Peyer's patch (tissue), 4 donors: Measurements from ENCODE around the gene SRC. TPM values are rescaled to one million over a fixed set of nuclear protein-coding genes. Genes with fewer than 3 reads are reported as not detected.

ENCODE experiments used
- DNase-seq, 3 donors: peaks; one replicate each; pipeline ENCODE4 v3.0.0-alpha.2; 2017 to 2019
- H3K27ac ChIP-seq, 4 donors: fragments of 200-600 bp; sonication (generic); one replicate each; pipeline ENCODE4 v1.5.1; 2016 to 2019
- H3K27me3 ChIP-seq, 2 donors: fragments of 200-600 bp; sonication (generic); one replicate each; pipeline ENCODE4 v1.5.1; 2019
- H3K36me3 ChIP-seq, 3 donors: fragments of 200-600 bp; sonication (generic); one replicate each; pipeline ENCODE4 v1.5.1; 2016 to 2019
- H3K4me1 ChIP-seq, 4 donors: fragments of 200-600 bp; sonication (generic); one replicate each; pipeline ENCODE4 v1.5.1; 2016 to 2019
- H3K4me3 ChIP-seq, 4 donors: fragments of 200-600 bp; sonication (generic); 1 replicate in 3 of 4; 2 replicates in 1 of 4; pipeline ENCODE4 v1.5.1; 2016 to 2019; ENCODE audit warnings: mild to moderate bottlenecking in 1 of 4
- H3K9me3 ChIP-seq, 4 donors: fragments of 200-600 bp; sonication (generic); one replicate each; pipeline ENCODE4 v1.5.1; 2016 to 2019; ENCODE audit warnings: mild to moderate bottlenecking in 1 of 4
- CTCF ChIP-seq, 6 experiments: fragments of 450-650 bp in 4 of 6; fragments of 200-600 bp in 2 of 6; sonication (generic) in 1 of 6; IDR thresholded peaks; one replicate each; pipeline ENCODE4 v1.5.1; 2017 to 2019; ENCODE audit warnings: antibody characterized with exemption in 6 of 6, mild to moderate bottlenecking in 3 of 6, moderate library complexity in 1 of 6
- POLR2A ChIP-seq, 2 donors: fragments of 450-650 bp; IDR thresholded peaks; one replicate each; pipeline ENCODE4 v1.5.1; 2017; ENCODE audit warnings: antibody characterized with exemption in 2 of 2, mild to moderate bottlenecking in 2 of 2, moderate library complexity in 2 of 2
- total RNA-seq, 4 donors: library from RNA; depleted of rRNA; stranded (reverse); fragments of >200 nt; gene quantifications; one replicate each; pipeline ENCODE4 v1.1.0, GENCODE V29; 2016

The SRC gene
- total RNA-seq, 4 donors from 2014 or later: 85.8 to 187 (median 146) TPM

GRCh38 chr20:37327748-37328147 is 18.2 kb upstream of the SRC start:
- H3K4me1 ChIP-seq: peaks cover 0 to 14% (median 0%) of the 10 kb centered on the region in 4 donors
- no peaks in the 10 kb centered on the region for H3K9me3 ChIP-seq
- no peaks in the 10 kb centered on the region for H3K27me3 ChIP-seq
- H3K27ac ChIP-seq: peak overlapping the region; percentile 11 to 70 (median 50)
- no peak for TF ChIP-seq CTCF (IDR thresholded peaks at IDR 0.05)
- DNase-seq: peak; percentile 38 to 85 (median 58)
- no peaks in the 10 kb centered on the region for H3K36me3 ChIP-seq
- H3K4me3 ChIP-seq: no peak overlapping the region

- Histone ChIP-seq H3K4me3 (no peak overlapping the region), H3K27ac (peak overlapping the region; percentile 11 to 70 (median 50)), H3K4me1 (peaks cover 0 to 14% (median 0%) of the 10 kb centered on the region in 4 donors), H3K27me3 (no peaks in the 10 kb centered on the region), H3K9me3 (no peaks in the 10 kb centered on the region), H3K36me3 (no peaks in the 10 kb centered on the region)
- DNase-seq: peak in 1 of 3 donors; percentile 48
- TF ChIP-seq POLR2A (IDR thresholded peaks at IDR 0.05): no peak
- no peak for TF ChIP-seq CTCF (IDR thresholded peaks at IDR 0.05)
These were observed 17.6 kb upstream of the SRC start for GRCh38 chr20:37328149-37328945.

GRCh38 chr20:37329481-37330165 is 16.3 kb upstream of the SRC start:
- Histone ChIP-seq H3K4me3 (no peak overlapping the region), H3K27me3 (no peaks in the 10 kb centered on the region), H3K4me1 (peaks cover 0 to 14% (median 0%) of the 10 kb centered on the region in 4 donors), H3K9me3 (no peaks in the 10 kb centered on the region), H3K36me3 (no peaks in the 10 kb centered on the region), H3K27ac (no peak overlapping the region)
- DNase-seq: peak in 1 of 3 donors; percentile 18
- no peak for TF ChIP-seq POLR2A (IDR thresholded peaks at IDR 0.05)
- TF ChIP-seq CTCF (IDR thresholded peaks at IDR 0.05): no peak

- no peaks in the 10 kb centered on the region for H3K36me3 ChIP-seq
- no peak overlapping the region for H3K27ac ChIP-seq
- TF ChIP-seq POLR2A (IDR thresholded peaks at IDR 0.05): no peak
- TF ChIP-seq CTCF (IDR thresholded peaks at IDR 0.05): no peak
- DNase-seq: peak in 1 of 3 donors; percentile 39
- H3K27me3 ChIP-seq: no peaks in the 10 kb centered on the region
- H3K4me3 ChIP-seq: no peak overlapping the region
- H3K9me3 ChIP-seq: no peaks in the 10 kb centered on the region
- H3K4me1 ChIP-seq: peaks cover 0 to 16% (median under 1%) of the 10 kb centered on the region in 4 donors
These were observed 15.6 kb upstream of the SRC start for GRCh38 chr20:37330316-37330715.

GRCh38 chr20:37331060-37331857 is 14.7 kb upstream of the SRC start:
- H3K9me3 ChIP-seq: no peaks in the 10 kb centered on the region
- H3K27ac ChIP-seq: peak overlapping the region in 1 of 4 donors; percentile 37
- no peak for TF ChIP-seq POLR2A (IDR thresholded peaks at IDR 0.05)
- no peak for TF ChIP-seq CTCF (IDR thresholded peaks at IDR 0.05)
- H3K4me3 ChIP-seq: no peak overlapping the region
- peaks cover 5 to 25% (median 8%) of the 10 kb centered on the region in 4 donors for H3K4me1 ChIP-seq
- H3K27me3 ChIP-seq: no peaks in the 10 kb centered on the region
- DNase-seq: peak in 1 of 3 donors; percentile 4
- H3K36me3 ChIP-seq: no peaks in the 10 kb centered on the region
